HCT116 (cell line): ENCODE data around the gene ABTB1. TPM values are rescaled to one million over a fixed set of nuclear protein-coding genes. Genes with fewer than 3 reads are reported as not detected.

Source experiments
- ATAC-seq: fragments of 200-7000 bp; cut with Tn5 transposase; 2 replicates; pipeline ENCODE4 v1.9.1; 2020; ENCODE audit warnings: mild to moderate bottlenecking, moderate library complexity
- BruUV-seq: library from RNA; stranded (reverse); fragments of 400-500 nt; replicated peaks from 2 replicates; lab custom pipeline; 2021; lab: Mats Ljungman, UMichigan
- CTCF ChIA-PET: fragments of 300-600 bp; sonication (Branson Sonifier 250); formaldehyde crosslinking; loops from one replicate; lab custom pipeline; 2021; ENCODE audit warnings: antibody characterized with exemption; lab: Charles Lee
- POLR2A ChIA-PET: fragments of 300-600, 350-600 bp; sonication (Branson Sonifier 250); formaldehyde crosslinking; loops from one replicate; lab custom pipeline; 2021; ENCODE audit warnings: antibody characterized with exemption; lab: Charles Lee
- RAD21 ChIA-PET, 2 experiments: fragments of 300-600 bp; sonication (Branson Sonifier 250); formaldehyde crosslinking; loops; one replicate each; lab custom pipeline; 2023; ENCODE audit warnings: low total read pairs in 2 of 2; ENCODE audit not compliant: uncharacterized antibody in 2 of 2, unreplicated experiment in 2 of 2, low non-redundant PET in 1 of 2; lab: Charles Lee
- DNase-seq: peaks from one replicate; pipeline ENCODE4 v3.0.0-alpha.2; 2010; ENCODE audit warnings: low read depth, low spot score
- H2AFZ ChIP-seq: fragments of 200-600 bp; shearing (Covaris generic), sonication (generic); 2 replicates; pipeline ENCODE4 v1.6.1; 2017; ENCODE audit warnings: low read depth, mixed run types, mixed read lengths, antibody characterized with exemption, low read length; ENCODE audit not compliant: poor library complexity, severe bottlenecking
- H3K27ac ChIP-seq: 2 replicates; pipeline ENCODE4 v1.5.1; 2012; ENCODE audit warnings: low read depth, low read length
- H3K27me3 ChIP-seq: fragments of 200-600 bp; sonication (generic); 2 replicates; pipeline ENCODE4 v1.6.1; 2016; ENCODE audit warnings: mixed run types, low read length, mixed read lengths; ENCODE audit not compliant: insufficient read depth
- H3K36me3 ChIP-seq, 2 experiments: fragments of 200-500 bp in 1 of 2; fragments of 200-600 bp in 1 of 2; sonication (Bioruptor generic) in 1 of 2; sonication (generic) in 1 of 2; 2 replicates each; pipeline versions ENCODE4 v1.5.1 to v1.6.1; 2014 to 2016; ENCODE audit warnings: low read length in 2 of 2, inconsistent platforms in 1 of 2, mixed read lengths in 1 of 2, mixed run types in 1 of 2; ENCODE audit not compliant: insufficient read depth in 2 of 2, control insufficient read depth in 1 of 2
- H3K4me1 ChIP-seq, 2 experiments: fragments of 200-600 bp in 1 of 2; sonication (generic) in 1 of 2; 2 replicates each; pipeline versions ENCODE4 v1.5.1 to v1.6.1; 2012 to 2017; ENCODE audit warnings: low read length in 2 of 2, inconsistent platforms in 1 of 2, mild to moderate bottlenecking in 1 of 2, mixed read lengths in 1 of 2, mixed run types in 1 of 2, moderate library complexity in 1 of 2; ENCODE audit not compliant: insufficient read depth in 2 of 2, control insufficient read depth in 1 of 2
- H3K4me2 ChIP-seq: fragments of 200-600 bp; sonication (generic); 2 replicates; pipeline ENCODE4 v1.6.1; 2017; ENCODE audit warnings: mixed run types, low read length, mixed read lengths
- H3K4me3 ChIP-seq, 2 experiments: fragments of 200-600 bp in 1 of 2; sonication (generic) in 1 of 2; replicated peaks in 1 of 2; 2 replicates each; pipeline ENCODE4 v1.5.1; 2011 to 2016; ENCODE audit warnings: low read length in 2 of 2, control low read depth in 1 of 2, low read depth in 1 of 2, mild to moderate bottlenecking in 1 of 2, mixed read lengths in 1 of 2, mixed run types in 1 of 2
- H3K79me2 ChIP-seq: fragments of 200-600 bp; sonication (generic); 2 replicates; pipeline ENCODE4 v1.6.1; 2017; ENCODE audit warnings: mild to moderate bottlenecking, mixed run types, low read length, moderate library complexity, mixed read lengths; ENCODE audit not compliant: insufficient read depth
- H3K9ac ChIP-seq: fragments of 200-600 bp; sonication (generic); 2 replicates; pipeline ENCODE4 v1.6.1; 2016; ENCODE audit warnings: low read length, mixed read lengths
- H3K9me2 ChIP-seq: fragments of 200-600 bp; sonication (generic), shearing (Covaris generic); 2 replicates; pipeline ENCODE4 v1.6.1; 2017; ENCODE audit warnings: mixed run types, mild to moderate bottlenecking, moderate library complexity; ENCODE audit not compliant: insufficient read depth
- H3K9me3 ChIP-seq, 2 experiments: fragments of 200-500 bp in 1 of 2; fragments of 200-600 bp in 1 of 2; sonication (Bioruptor generic) in 1 of 2; sonication (generic) in 1 of 2; 2 replicates each; pipeline ENCODE4 v1.6.1; 2014 to 2017; ENCODE audit warnings: low read length in 2 of 2, mixed read lengths in 2 of 2, inconsistent platforms in 1 of 2, low read depth in 1 of 2, mild to moderate bottlenecking in 1 of 2, mixed run types in 1 of 2, moderate library complexity in 1 of 2; ENCODE audit not compliant: control insufficient read depth in 1 of 2, insufficient read depth in 1 of 2
- H4K20me1 ChIP-seq: fragments of 200-600 bp; sonication (generic), shearing (Covaris generic); 2 replicates; pipeline ENCODE4 v1.6.1; 2017; ENCODE audit warnings: mixed run types, mild to moderate bottlenecking, moderate library complexity; ENCODE audit not compliant: insufficient read depth
- ATF3 ChIP-seq: IDR thresholded peaks from 2 replicates; pipeline ENCODE4 v1.6.1; 2012
- CEBPB ChIP-seq: IDR thresholded peaks from 2 replicates; pipeline ENCODE4 v1.6.1; 2012; ENCODE audit warnings: low read depth
- EGR1 ChIP-seq: IDR thresholded peaks from 2 replicates; pipeline ENCODE4 v1.6.1; 2012; ENCODE audit warnings: low read depth
- ELF1 ChIP-seq: IDR thresholded peaks from 2 replicates; pipeline ENCODE4 v1.6.1; 2012; ENCODE audit warnings: low read depth, borderline replicate concordance
- FOSL1 ChIP-seq: IDR thresholded peaks from 2 replicates; pipeline ENCODE4 v1.6.1; 2012; ENCODE audit warnings: low read depth
- MAX ChIP-seq: IDR thresholded peaks from 2 replicates; pipeline ENCODE4 v1.6.1; 2012
- POLR2A ChIP-seq: IDR thresholded peaks from 2 replicates; pipeline ENCODE4 v1.7.0; 2011; ENCODE audit warnings: borderline replicate concordance; ENCODE audit not compliant: insufficient read depth, insufficient read length; ENCODE audit errors: extremely low read depth
- POLR2AphosphoS5 ChIP-seq: IDR thresholded peaks from 2 replicates; pipeline ENCODE4 v1.6.1; 2011; ENCODE audit warnings: mild to moderate bottlenecking, low read depth, low read length, moderate library complexity
- REST ChIP-seq: IDR thresholded peaks from 2 replicates; pipeline ENCODE4 v1.6.1; 2012; ENCODE audit warnings: low read depth
- SIN3A ChIP-seq: IDR thresholded peaks from 2 replicates; pipeline ENCODE4 v1.6.1; 2012; ENCODE audit warnings: low read depth
- SRF ChIP-seq: IDR thresholded peaks from 2 replicates; pipeline ENCODE4 v1.6.1; 2012; ENCODE audit warnings: low read depth
- YY1 ChIP-seq: IDR thresholded peaks from 2 replicates; pipeline ENCODE4 v1.6.1; 2011; ENCODE audit warnings: low read length, low read depth, moderate library complexity, mild to moderate bottlenecking; ENCODE audit not compliant: insufficient replicate concordance; ENCODE audit errors: extremely low read depth
- ZFX ChIP-seq: fragments of 450-650 bp; IDR thresholded peaks from 2 replicates; pipeline ENCODE4 v1.6.1; 2017
- ZNF274 ChIP-seq: fragments of 200-500 bp; sonication (Bioruptor generic); IDR thresholded peaks from 2 replicates; pipeline ENCODE4 v1.6.1; 2014; ENCODE audit warnings: mild to moderate bottlenecking, low read depth, low read length, inconsistent platforms
- intact Hi-C: fragments of 100-400 bp; cut with micrococcal nuclease; formaldehyde crosslinking; loops from 2 replicates; pipeline ENCODE4 v1.10.0; 2022
- total RNA-seq: library from RNA; stranded (reverse); gene quantifications from one replicate; pipeline ENCODE4 v1.2.1, GENCODE V29; 2021; ENCODE audit not compliant: unreplicated experiment

ABTB1 gene
- total RNA-seq, 1 experiment from 2014 or later, result 19.4 TPM

GRCh38 chr3:127646501-127647046, 26.2 kb upstream of the ABTB1 start:
- no peaks in the 10 kb centered on the region for H3K4me1 ChIP-seq
- H4K20me1 ChIP-seq, result no peaks in the 10 kb centered on the region
- H3K9me3 ChIP-seq, result no peaks in the 10 kb centered on the region
- no peaks in the 10 kb centered on the region for H3K79me2 ChIP-seq
- H3K36me3 ChIP-seq, result no peaks in the 10 kb centered on the region
- ChIA-PET POLR2A (no interaction called here), CTCF (no interaction called here), RAD21 (no interaction called here)
- ATAC-seq, result no peak
- H2AFZ ChIP-seq, result no peak overlapping the region
- no peak overlapping the region for H3K4me2 ChIP-seq
- H3K4me3 ChIP-seq, result no peak overlapping the region
- no peak for DNase-seq
- intact Hi-C loops, result no loop called here
- H3K27ac ChIP-seq, result no peak overlapping the region
- BruUV-seq, result no TSS peak
- H3K27me3 ChIP-seq, result no peaks in the 10 kb centered on the region
- no peaks in the 10 kb centered on the region for H3K9me2 ChIP-seq
- TF ChIP-seq POLR2A (no peak), SRF (no peak), FOSL1 (no peak), EGR1 (no peak)
- TF ChIP-seq, all 23 proteins: peak for 0
- H3K9ac ChIP-seq, result no peak overlapping the region

GRCh38 chr3:127647166-127647844, 25.4 kb upstream of the ABTB1 start:
- no peak for DNase-seq
- no peak overlapping the region for H3K4me2 ChIP-seq
- no peaks in the 10 kb centered on the region for H3K27me3 ChIP-seq
- H3K9ac ChIP-seq, result no peak overlapping the region
- BruUV-seq, result no TSS peak
- intact Hi-C loops, result no loop called here
- no peak overlapping the region for H3K27ac ChIP-seq
- H3K9me2 ChIP-seq, result no peaks in the 10 kb centered on the region
- no peak overlapping the region for H3K4me3 ChIP-seq
- no peak for ATAC-seq
- H3K36me3 ChIP-seq, result no peaks in the 10 kb centered on the region
- no peak overlapping the region for H2AFZ ChIP-seq
- H3K4me1 ChIP-seq, result no peaks in the 10 kb centered on the region
- ChIA-PET RAD21 (no interaction called here), POLR2A (no interaction called here), CTCF (no interaction called here)
- TF ChIP-seq POLR2A, result no peak
- no peak for TF ChIP-seq ZFX
- TF ChIP-seq CEBPB, result no peak
- TF ChIP-seq ATF3, result no peak
- no peak for TF ChIP-seq SRF
- TF ChIP-seq ELF1, result no peak
- no peak for TF ChIP-seq ZNF274
- TF ChIP-seq FOSL1, result no peak
- no peak for TF ChIP-seq POLR2AphosphoS5
- TF ChIP-seq REST, result no peak
- no peak for TF ChIP-seq MAX
- TF ChIP-seq SIN3A, result no peak
- no peak for TF ChIP-seq YY1
- no peaks in the 10 kb centered on the region for H4K20me1 ChIP-seq
- H3K9me3 ChIP-seq, result no peaks in the 10 kb centered on the region
- no peaks in the 10 kb centered on the region for H3K79me2 ChIP-seq
